AG09319 (cell line): ENCODE measurements around the gene PHACTR3.

ENCODE experiments used
- DNase-seq: peaks from one replicate; pipeline ENCODE4 v3.0.0-alpha.2; 2010; ENCODE audit warnings: low read depth; ENCODE audit errors: extremely low read depth
- CTCF ChIP-seq: IDR thresholded peaks from 2 replicates; pipeline ENCODE4 v1.5.1; 2011; ENCODE audit warnings: low read depth, mild to moderate bottlenecking, inconsistent platforms, low read length, moderate library complexity

The PHACTR3 gene

GRCh38 chr20:59662161-59662560 is 57.8 kb downstream of the PHACTR3 start:
- TF ChIP-seq CTCF, result no peak
- no peak for DNase-seq

GRCh38 chr20:59662856-59663512 is 58.6 kb downstream of the PHACTR3 start:
- DNase-seq, result no peak
- no peak for TF ChIP-seq CTCF

- DNase-seq, result no peak
Measured at GRCh38 chr20:59663513-59664060, 59.2 kb downstream of the PHACTR3 start.

GRCh38 chr20:59664421-59664941 is 60.1 kb downstream of the PHACTR3 start:
- no peak for DNase-seq
- no peak for TF ChIP-seq CTCF

More at GRCh38 chr20:59663513-59664060, 59.2 kb downstream of the PHACTR3 start:
- no peak for TF ChIP-seq CTCF

GRCh38 chr20:59665656-59666555 is 61.6 kb downstream of the PHACTR3 start:
- no peak for TF ChIP-seq CTCF
- DNase-seq, result no peak

- DNase-seq, result no peak
Measured at GRCh38 chr20:59666586-59666985, 62.2 kb downstream of the PHACTR3 start.

More at GRCh38 chr20:59666586-59666985, 62.2 kb downstream of the PHACTR3 start:
- TF ChIP-seq CTCF, result no peak
